Mucosa of gallbladder (tissue), 1 donor: ENCODE results near the gene NDUFB4. TPM values are rescaled to one million over a fixed set of nuclear protein-coding genes. Genes with fewer than 3 reads are reported as not detected.
"Not testable (repeated sequence)": the region's sequence is repeated elsewhere in the genome, so short reads cannot be mapped to it uniquely, and the experiment has no call there.

Experiments used
- DNase-seq: peaks from one replicate; pipeline ENCODE4 v3.0.0-alpha.2; 2020; ENCODE audit warnings: low spot score
- total RNA-seq: library from RNA; stranded (reverse); gene quantifications from one replicate; pipeline ENCODE4 v1.2.1, GENCODE V29; 2021
- donor health status: DM: no; HTN: no; CAD: no.

Gene NDUFB4
- total RNA-seq, 1 donor from 2014 or later = 125 TPM

- no peak for DNase-seq
Observed at GRCh38 chr3:120637851-120638559, 41.9 kb downstream of the NDUFB4 start.

DNA sequence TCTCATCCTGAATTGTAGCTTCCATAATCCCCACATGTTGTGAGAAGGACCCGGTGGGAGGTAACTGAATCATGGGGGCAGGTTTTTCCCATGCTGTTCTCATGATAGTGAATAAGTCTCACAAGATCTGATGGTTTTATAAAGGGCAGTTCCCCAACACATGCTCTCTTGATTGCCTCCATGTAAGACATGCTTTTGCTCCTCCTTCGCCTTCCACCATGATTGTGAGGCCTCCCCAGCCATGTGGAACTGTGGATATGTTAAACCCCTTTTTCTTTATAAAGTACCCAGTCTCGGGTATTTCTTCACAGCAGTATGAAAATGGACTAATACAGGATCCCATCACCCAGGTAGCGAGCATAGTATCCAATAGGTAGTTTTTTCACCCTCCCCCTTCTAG, 42.7 kb downstream of the NDUFB4 start:
- DNase-seq = not testable (repeated sequence)

DNA sequence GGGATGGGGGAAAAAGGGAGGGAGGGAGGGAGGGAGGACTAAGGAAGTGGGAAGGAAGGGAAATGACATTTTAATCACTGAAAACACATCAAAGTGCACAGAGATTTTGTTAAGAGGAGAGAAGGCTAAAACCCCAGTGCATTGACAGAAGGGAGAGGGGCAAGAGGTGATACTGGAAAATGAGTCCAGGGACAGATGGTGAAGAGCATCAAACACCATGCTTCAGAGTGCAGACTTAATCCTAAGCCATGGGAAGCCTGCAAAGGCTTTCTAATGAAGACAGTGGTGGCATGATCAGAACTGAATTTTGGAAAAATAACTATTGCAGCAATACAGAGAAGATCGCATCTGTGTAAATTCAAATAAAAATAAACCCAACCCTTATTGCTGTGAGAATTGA, 44.1 kb downstream of the NDUFB4 start:
- DNase-seq = no peak

DNA sequence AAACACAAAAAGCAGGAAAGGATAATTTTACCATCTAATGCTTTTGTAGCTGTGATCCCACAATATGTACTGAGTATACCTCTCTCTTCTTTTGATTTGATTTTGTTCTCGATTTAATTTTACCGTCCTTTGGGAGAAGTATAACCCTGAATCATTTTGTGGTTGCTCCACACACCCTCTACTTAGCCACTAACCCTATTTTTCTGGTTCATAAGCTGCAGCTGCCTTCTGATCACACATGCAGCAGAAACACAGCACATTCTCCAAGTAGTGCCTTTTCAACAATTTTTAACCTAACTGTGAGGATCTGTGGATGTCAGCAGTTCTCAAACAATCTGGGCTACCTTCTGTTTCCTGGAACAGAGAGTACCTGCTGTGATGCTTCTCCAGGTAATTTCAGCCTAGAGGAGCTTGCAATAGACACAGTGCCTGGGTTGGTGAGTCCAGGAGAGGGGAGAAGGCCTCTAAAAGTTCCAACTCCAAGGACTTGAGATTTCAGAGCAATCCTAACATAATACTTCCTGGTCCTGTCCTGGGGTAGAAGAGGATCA, 45.6 kb downstream of the NDUFB4 start:
- no peak for DNase-seq

GRCh38 chr3:120642368-120642948, 46.3 kb downstream of the NDUFB4 start:
- DNase-seq = no peak

DNA sequence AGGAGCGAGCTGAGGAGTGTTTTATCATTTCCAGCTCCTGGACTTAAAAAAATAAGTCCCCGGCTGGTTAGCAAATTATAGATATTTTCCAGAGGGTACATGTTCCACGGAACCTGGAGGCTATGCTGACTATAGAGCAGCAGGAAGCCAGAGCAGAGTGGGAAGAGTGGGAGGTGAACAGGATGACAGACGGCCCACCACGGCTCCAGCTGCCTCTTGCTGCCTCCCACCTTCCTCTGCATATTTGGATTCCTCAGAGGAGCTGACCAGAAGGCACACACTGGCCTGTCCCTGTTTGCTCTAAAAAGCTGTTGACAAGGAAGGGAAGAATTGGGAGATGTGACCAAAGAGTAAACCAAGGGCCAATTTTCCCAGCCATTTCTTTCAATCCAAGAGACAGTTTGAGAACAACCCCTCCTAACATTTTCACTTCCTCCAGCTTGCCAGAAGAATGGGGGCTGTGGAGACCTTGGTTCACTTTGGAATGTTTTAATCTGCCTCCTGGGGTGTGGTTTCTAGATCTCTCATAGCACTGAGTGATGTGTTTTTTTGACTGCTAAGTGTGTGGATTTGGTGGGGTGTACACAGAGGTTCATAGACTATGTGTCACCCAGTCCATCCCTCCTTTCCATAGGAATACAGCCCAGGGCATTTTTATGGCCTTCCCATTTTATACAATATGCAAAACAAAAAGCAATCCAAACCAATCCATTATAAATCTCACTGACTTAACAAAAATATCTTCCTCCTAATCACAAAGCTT, 49.1 kb downstream of the NDUFB4 start:
- no peak for DNase-seq

GRCh38 chr3:120646771-120647432, 50.8 kb downstream of the NDUFB4 start:
- no peak for DNase-seq

GRCh38 chr3:120648290-120648689, 52.2 kb downstream of the NDUFB4 start:
- DNase-seq = no peak

DNA sequence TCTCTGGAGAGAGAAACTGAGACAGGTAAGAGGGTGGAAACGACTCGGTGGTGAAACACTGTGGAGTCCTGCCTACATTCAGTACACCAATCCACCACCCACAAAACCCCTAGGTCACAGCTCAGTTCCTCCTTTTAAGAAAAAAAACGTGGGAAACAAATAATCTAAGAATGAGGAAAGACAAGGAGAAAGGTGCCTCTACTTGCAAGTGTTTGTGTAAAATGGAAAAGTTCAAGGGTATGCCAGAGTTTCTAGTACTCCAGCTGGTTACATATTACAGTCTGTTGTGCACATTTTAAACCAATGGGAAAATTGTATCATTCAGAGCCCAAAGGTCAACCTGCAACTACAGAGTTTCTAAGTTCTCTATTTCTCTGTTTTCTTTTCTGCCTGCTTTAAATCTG, 53.7 kb downstream of the NDUFB4 start:
- DNase-seq = no peak

- no peak for DNase-seq
Observed at GRCh38 chr3:120650311-120650710, 54.2 kb downstream of the NDUFB4 start.

Other genes starting within 250 kb of the NDUFB4 start
- gene LRRC58, start 247.0 kb upstream of the NDUFB4 start, total RNA-seq = 16.6 TPM
- 294 TPM for gene FSTL1, start 145.3 kb upstream of the NDUFB4 start, total RNA-seq
- 211 TPM for gene HGD, start 85.9 kb downstream of the NDUFB4 start, total RNA-seq
- gene RABL3, start 146.2 kb downstream of the NDUFB4 start, total RNA-seq = 23.4 TPM
- gene GTF2E1, start 146.4 kb downstream of the NDUFB4 start, total RNA-seq = 12.5 TPM